Keratinocyte (primary cell): ENCODE measurements around the gene SH3PXD2B.

ENCODE experiments used
- EZH2 ChIP-seq: IDR thresholded peaks from one replicate; pipeline ENCODE4 v1.6.1; 2012; ENCODE audit warnings: inconsistent platforms, mild to moderate bottlenecking, low read length, moderate library complexity
- TF ChIP-seq, protein P1 (sequence below), 3 experiments: IDR thresholded peaks in 1 of 3; conservative IDR thresholded peaks in 1 of 3; optimal IDR thresholded peaks in 1 of 3; 2 replicates in 2 of 3; 3 replicates in 1 of 3; pipeline versions ENCODE3 to v1.5.1; 2011; ENCODE audit warnings: low read length in 3 of 3, mild to moderate bottlenecking in 3 of 3, moderate library complexity in 2 of 3, control low read depth in 1 of 3, inconsistent platforms in 1 of 3; ENCODE audit not compliant: insufficient read depth in 2 of 3; ENCODE audit errors: extremely low read depth in 1 of 3

- TF ChIP-seq, protein P1, sequence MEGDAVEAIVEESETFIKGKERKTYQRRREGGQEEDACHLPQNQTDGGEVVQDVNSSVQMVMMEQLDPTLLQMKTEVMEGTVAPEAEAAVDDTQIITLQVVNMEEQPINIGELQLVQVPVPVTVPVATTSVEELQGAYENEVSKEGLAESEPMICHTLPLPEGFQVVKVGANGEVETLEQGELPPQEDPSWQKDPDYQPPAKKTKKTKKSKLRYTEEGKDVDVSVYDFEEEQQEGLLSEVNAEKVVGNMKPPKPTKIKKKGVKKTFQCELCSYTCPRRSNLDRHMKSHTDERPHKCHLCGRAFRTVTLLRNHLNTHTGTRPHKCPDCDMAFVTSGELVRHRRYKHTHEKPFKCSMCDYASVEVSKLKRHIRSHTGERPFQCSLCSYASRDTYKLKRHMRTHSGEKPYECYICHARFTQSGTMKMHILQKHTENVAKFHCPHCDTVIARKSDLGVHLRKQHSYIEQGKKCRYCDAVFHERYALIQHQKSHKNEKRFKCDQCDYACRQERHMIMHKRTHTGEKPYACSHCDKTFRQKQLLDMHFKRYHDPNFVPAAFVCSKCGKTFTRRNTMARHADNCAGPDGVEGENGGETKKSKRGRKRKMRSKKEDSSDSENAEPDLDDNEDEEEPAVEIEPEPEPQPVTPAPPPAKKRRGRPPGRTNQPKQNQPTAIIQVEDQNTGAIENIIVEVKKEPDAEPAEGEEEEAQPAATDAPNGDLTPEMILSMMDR (optimal IDR thresholded peaks at IDR 0.05 in 1 of 3, IDR thresholded peaks at IDR 0.05 in 1 of 3, conservative IDR thresholded peaks at IDR 0.05 in 1 of 3; ENCODE audit: extremely low read depth in 1 of 3, insufficient read depth in 2 of 3, low read length in 3 of 3) = no peak
- no peak for TF ChIP-seq EZH2
Observed at GRCh38 chr5:172294831-172295230, 159.5 kb downstream of the SH3PXD2B start.
